Adrenal gland (tissue), 5 donors: ENCODE data around the gene CDH24.

ENCODE experiments used
- POLR2A ChIP-seq, 2 donors: fragments of 450-650 bp; IDR thresholded peaks; one replicate each; pipeline ENCODE4 v1.6.1; 2017; ENCODE audit warnings: antibody characterized with exemption in 2 of 2, mild to moderate bottlenecking in 2 of 2, moderate library complexity in 1 of 2
- TF ChIP-seq, protein P1 (sequence below), 6 experiments: fragments of 450-650 bp in 4 of 6; fragments of 200-600 bp in 2 of 6; sonication (generic) in 1 of 6; IDR thresholded peaks; 1 replicate in 5 of 6; 2 replicates in 1 of 6; pipeline versions ENCODE4 v1.5.1 to v1.8.0; 2016 to 2021; ENCODE audit warnings: antibody characterized with exemption in 6 of 6, mild to moderate bottlenecking in 2 of 6, moderate library complexity in 1 of 6
- donor health status: DM: no; HTN: no; CAD: no.

DNA sequence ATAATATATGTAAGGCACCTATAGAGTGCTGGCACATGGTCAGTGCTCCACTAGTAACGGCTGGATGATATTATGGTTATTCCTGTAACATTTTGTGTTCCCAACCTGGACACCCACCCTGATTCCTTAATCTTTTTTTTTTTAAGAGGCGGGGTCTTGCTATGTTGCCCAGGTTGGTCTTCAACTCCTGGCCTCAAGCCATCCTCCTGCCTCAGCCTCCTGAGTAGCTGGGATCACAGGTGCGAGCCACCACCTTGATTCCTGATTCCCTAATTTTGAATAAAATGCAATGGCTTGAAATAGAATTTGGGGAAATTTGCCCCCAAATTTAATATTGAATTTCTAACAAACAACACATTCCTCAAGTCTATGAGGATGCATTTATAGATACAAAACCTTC, 54.7 kb downstream of the CDH24 start:
- no peak for TF ChIP-seq POLR2A (IDR thresholded peaks at IDR 0.05)
- TF ChIP-seq, protein P1, sequence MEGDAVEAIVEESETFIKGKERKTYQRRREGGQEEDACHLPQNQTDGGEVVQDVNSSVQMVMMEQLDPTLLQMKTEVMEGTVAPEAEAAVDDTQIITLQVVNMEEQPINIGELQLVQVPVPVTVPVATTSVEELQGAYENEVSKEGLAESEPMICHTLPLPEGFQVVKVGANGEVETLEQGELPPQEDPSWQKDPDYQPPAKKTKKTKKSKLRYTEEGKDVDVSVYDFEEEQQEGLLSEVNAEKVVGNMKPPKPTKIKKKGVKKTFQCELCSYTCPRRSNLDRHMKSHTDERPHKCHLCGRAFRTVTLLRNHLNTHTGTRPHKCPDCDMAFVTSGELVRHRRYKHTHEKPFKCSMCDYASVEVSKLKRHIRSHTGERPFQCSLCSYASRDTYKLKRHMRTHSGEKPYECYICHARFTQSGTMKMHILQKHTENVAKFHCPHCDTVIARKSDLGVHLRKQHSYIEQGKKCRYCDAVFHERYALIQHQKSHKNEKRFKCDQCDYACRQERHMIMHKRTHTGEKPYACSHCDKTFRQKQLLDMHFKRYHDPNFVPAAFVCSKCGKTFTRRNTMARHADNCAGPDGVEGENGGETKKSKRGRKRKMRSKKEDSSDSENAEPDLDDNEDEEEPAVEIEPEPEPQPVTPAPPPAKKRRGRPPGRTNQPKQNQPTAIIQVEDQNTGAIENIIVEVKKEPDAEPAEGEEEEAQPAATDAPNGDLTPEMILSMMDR (IDR thresholded peaks at IDR 0.05) = no peak
